ENCODE results near the gene RNF187.

Gene RNF187

GRCh38 chr1:228510101-228510802, 23.1 kb downstream of the RNF187 start:
- no peak for DNase-seq (ENCODE audit: low read depth in 2 of 2)

DNA sequence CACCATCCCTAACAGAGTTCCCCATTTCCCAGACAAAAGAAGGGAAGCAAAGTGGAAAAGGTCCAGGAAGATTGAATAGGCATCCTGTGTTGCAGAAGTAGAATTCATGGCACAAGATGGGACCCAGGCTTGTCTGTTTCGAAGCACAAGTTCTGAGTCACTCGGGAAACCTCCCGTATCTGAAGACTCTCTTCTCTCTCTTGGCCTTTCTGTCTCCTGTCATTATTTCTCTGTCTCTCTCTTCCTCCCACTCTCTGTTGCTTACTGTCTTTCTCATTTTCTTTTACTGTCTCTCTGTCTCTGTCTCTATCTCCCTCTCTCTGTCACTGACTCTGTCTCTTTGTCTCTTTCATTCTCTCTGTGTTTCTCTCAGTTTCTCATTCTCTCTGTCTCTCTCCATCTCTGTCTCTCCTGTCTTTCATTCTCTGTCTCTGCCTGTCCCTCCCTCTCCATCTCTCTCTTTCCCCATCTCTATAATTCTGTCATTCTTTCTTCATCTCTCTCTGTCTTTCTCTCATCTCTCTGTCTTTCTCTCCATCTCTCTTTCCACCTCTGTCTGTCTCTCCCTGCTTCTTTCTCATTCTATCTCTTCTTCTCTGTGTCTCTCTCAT, 23.7 kb downstream of the RNF187 start:
- no peak for DNase-seq (ENCODE audit: low read depth in 2 of 2)

GRCh38 chr1:228511546-228512445, 24.6 kb downstream of the RNF187 start:
- no peak for DNase-seq (ENCODE audit: low read depth in 2 of 2)

DNA sequence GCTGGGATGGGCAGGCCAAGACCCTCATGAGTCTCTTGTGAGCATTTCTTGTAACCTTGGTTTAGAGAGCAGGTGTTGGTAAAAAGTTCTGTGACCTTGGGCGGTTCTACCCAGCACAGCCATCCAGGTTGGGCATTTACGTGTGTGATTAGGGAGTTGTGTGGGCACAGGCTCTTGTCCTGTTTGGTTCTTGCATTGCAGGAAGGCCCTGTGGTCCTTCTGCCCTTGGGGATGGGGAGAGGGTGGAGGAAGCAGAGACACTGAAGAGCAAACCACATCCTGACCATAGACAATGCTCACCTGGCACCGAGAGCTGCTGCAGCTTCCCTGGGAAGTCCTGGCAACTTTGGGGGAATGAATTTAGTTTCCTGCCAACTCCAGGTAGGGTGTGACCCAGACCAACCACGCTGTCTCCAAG, 25.6 kb downstream of the RNF187 start:
- DNase-seq (ENCODE audit: low read depth in 2 of 2): no peak

- no peak for DNase-seq (ENCODE audit: low read depth in 2 of 2)
Observed at GRCh38 chr1:228513236-228513900, 26.2 kb downstream of the RNF187 start.

DNA sequence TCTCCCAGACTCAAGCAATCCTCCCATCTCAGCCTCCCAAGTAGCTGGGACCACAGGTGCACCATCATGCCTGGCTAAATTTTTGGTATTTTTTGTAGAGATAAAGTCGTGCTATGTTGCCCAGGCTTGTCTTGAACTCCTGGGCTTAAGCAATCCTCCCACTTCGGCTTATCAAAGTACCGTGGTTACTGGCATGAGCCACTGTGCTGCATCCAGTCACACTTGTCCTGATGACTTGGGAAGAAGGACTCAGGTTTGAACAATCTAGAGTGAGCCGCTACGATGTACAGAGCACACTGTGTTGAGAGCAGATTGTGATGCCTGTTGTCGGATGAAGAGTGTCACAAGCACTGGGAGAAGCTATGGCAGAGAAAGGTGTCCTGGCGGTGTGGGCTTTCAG, 27.2 kb downstream of the RNF187 start:
- DNase-seq (ENCODE audit: low read depth in 2 of 2): no peak

GRCh38 chr1:228515200-228515834, 28.1 kb downstream of the RNF187 start:
- DNase-seq (ENCODE audit: low read depth in 2 of 2): no peak

GRCh38 chr1:228517655-228518054, 30.5 kb downstream of the RNF187 start:
- DNase-seq (ENCODE audit: low read depth in 2 of 2): no peak

DNA sequence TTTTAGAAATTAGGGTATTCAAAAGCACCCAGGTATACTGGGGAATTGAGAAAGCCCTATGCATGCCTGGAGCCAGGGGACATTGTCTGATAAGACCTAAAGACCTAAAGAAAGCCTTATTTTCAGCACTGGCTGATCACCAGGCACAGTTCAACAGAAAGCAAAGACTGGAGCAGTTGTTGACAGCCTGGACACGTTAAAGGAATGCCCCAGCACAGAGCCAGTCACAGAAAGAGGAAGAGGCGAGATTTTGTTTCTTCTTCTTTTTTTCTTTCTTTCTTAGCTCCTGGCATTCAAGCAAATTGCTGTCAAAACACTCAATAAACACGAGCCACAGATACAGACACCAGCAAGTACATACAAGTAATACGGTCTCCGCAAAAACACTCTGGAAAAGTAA, 40.4 kb downstream of the RNF187 start:
- DNase-seq (ENCODE audit: low read depth in 2 of 2): no peak

DNA sequence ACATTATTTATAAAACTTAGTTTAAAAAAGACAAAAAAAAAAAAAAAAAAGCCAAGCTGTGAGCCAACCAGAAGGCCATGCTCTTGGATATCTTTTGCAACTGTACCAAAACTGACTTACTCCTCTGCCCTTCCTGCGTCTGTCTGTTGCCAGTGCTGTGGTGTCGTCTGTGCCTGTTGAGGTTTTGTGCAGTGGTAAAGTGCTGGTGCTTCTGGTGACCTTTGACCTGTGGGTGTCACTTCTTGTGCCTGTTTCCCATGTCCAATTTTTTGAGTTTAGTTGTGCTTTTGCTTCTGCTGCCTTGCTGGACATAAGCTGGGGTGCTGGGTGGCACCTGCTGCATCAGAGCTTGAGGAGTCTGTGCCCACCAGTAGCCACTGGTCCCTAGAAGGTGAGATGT, 41.4 kb downstream of the RNF187 start:
- DNase-seq (ENCODE audit: low read depth in 2 of 2): no peak

DNA sequence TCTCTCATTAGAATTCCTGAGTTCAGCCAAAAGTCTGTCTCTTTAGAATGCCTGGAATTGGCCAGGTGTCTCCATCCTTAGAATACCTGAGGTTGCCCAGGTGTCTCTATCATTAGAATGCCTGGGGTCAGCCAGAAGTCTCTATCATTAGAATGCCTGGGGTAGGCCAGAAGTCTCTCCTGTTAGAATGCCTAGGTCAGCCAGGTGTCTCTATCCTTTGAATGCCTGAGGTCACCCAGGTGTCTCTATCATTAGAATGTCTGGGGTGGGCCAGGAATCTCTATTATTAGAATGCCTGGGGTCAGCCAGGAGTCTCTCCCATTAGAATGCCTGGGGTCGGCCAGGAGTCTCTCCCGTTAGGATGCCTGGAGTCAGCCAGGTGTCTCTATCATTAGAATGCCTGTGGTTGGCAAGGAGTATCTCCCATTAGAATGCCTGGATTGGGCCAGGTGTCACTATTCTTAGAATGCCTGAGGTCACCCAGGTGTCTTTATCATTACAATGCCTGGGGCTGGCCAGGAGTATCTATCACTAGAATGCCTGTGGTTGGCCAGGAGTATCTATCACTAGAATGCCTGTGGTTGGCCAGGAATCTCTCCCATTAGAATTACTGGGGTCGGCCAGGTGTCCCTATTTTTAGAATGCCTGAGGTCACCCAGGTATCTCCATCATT, 43.0 kb downstream of the RNF187 start:
- DNase-seq (ENCODE audit: low read depth in 2 of 2): no peak

GRCh38 chr1:228530951-228531731, 44.0 kb downstream of the RNF187 start:
- no peak for DNase-seq (ENCODE audit: low read depth in 2 of 2)

DNA sequence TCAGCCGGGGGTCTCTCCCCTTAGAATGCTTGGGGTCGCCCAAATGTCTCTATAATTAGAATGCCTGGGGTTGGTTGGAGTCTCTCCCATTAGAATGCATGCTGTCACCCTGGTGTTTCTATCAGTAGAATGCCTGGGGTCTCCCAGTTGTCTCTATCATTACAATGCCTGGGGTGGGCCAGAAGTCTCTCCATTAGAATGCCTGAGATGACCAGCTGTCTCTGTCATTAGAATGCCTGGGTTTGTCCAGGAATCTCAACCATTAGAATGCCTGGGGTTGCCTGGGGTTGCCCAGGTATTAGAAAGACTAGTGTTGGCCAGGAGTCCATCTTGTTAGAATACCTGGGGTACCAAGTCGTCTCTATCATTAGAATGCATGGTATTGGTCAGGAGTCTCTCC, 51.6 kb downstream of the RNF187 start:
- no peak for DNase-seq (ENCODE audit: low read depth in 2 of 2)

DNA sequence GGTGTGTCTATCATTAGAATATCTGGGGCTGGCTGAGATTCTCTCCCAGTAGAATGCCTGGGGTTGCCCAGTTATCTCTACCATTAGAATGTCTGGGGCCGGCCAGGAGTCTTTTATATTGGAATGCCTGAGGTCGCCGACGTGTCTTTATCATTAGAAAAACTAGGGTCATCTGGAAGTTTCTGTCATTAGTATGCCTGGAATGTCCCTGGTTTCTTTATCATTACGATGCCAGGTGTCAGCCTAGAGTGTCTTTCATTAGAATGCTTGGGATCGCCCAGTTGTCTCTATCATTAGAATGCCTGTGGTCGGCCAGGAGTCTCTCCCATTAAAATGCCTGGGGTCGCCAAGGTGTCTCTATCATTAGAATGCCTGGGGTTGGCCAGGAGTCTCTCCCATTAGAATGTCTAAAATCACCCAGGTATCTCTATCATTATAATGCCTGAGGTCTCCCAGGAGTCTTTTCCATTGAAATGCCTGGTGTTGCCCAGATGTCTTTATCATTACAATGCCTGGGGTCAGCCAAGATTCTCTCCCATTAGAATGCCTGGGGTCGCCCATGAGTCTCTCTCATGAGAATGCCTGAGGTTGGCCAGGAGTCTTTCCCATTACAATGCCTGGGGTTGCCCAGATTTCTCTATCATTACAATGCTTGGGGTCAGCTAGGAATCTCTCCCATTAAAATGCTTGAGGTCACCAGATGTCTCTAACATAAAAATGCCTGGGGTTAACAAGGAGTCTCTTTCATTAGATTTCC, 53.2 kb downstream of the RNF187 start:
- DNase-seq (ENCODE audit: low read depth in 2 of 2): no peak

- no peak for DNase-seq (ENCODE audit: low read depth in 2 of 2)
Observed at GRCh38 chr1:228541725-228542124, 54.5 kb downstream of the RNF187 start.

DNA sequence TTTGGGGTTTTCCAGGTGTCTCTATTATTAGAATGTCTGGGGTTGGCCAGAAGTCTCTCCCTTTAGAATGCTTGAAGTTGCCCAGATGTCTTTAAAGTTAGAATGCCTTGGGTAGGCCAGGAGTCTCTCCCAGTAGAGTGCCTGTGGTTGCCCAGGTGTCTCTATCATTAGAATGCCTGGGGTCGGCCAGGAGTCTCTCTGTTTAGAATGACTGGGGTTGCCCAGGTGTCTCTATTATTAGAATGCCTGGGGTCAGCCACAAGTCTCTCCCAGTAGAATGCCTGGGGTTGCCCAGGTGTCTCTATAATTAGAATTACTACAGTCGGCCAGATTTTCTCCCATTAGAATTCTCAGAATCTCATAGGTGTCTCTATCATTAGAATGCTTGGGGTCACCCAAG, 55.2 kb downstream of the RNF187 start:
- no peak for DNase-seq (ENCODE audit: low read depth in 2 of 2)

- no peak for DNase-seq (ENCODE audit: low read depth in 2 of 2)
Observed at GRCh38 chr1:228542981-228543380, 55.8 kb downstream of the RNF187 start.

DNA sequence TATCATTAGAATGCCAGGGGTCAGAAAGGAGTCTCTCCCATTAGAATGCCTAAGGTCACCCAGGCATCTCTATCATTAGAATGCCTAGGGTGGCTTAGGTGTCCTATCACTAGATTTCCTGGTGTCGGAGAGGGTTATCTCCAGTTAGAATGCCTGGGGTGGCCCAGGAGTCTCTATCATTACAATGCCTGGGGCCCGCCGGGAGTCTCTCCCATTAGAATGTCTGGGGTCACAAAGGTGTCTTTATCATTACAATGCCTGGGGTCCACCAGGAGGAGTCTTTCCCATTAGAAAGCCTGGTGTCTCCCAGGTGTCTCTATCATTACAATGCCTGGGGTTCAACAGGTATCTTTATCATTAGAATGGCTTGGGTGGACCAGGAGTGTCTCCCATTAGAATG, 56.2 kb downstream of the RNF187 start:
- DNase-seq (ENCODE audit: low read depth in 2 of 2): no peak

DNA sequence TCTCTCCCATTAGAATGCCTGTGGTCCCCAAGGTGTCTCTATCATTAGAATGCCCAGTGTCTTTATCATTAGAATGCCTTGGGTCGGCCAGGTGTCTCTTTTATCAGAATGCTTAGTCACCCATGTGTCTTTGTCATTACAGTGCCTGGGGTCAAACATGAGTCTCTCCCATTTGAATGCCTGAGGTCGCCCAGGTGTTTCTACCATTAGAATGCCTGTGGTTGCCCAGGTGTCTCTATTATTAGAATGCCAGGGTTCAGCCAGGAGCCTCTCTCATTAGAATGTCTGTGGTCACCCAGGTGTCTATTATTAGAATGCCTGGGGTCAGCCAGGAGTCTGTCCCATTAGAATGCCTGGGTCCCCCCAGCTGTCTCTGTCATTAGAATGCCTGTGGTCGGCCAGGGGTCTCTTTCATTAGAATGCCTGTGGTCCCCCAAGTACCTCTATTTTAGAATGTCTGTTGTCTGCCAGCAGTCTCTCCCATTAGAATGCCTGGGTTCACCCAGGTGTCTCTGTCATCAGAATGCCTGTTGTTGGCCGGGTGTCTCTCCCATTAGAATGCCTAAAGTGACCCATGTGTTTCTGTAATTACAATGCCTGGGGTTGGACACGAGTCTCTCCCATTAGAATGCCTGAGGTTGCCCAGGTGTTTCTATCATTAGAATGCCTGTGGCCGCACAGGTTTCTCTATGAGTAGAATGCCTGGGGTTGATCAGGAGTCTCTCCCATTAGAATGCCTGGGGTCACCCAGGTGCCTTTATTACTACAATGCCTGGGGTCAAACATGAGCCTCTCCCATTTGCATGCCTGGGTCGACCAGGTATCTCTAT, 57.1 kb downstream of the RNF187 start:
- no peak for DNase-seq (ENCODE audit: low read depth in 2 of 2)
